ENCODE data around the gene INTS1.

DNA sequence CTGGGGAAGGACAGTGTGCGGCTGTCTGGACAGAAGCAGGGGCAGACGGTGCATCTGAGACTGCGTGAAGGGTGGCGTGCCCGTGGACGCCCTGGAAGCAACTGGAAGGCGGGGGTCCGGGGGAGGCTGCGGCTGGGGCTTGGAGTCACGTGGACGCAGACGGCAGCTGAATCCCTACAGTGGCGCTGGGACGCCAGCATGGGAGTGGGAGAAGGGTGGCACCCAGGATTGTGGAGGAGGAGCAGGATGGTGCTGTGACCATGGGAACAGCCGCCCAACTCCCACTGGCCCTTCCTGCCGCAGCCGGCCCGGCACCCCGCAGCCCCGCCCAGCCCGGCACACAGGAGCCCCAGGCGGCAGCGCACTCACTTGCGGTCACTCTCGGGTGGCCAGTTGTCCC, 9.7 kb downstream of the INTS1 start:
- TF ChIP-seq EZH2 (IDR thresholded peaks at IDR 0.05) (no peak), POLR2AphosphoS5 (IDR thresholded peaks at IDR 0.05; ENCODE audit: borderline replicate concordance, low read depth, low read length) (no peak)
